ENCODE data around the gene VPS26A. TPM values are rescaled to one million over a fixed set of nuclear protein-coding genes. Genes with fewer than 3 reads are reported as not detected.
A peak's percentile ranks its signal among the peaks of the same experiment; 100 is the strongest.

The VPS26A gene
- polyA plus RNA-seq, 3 donors, result 10.1 to 58.3 (median 42.1) TPM

DNA sequence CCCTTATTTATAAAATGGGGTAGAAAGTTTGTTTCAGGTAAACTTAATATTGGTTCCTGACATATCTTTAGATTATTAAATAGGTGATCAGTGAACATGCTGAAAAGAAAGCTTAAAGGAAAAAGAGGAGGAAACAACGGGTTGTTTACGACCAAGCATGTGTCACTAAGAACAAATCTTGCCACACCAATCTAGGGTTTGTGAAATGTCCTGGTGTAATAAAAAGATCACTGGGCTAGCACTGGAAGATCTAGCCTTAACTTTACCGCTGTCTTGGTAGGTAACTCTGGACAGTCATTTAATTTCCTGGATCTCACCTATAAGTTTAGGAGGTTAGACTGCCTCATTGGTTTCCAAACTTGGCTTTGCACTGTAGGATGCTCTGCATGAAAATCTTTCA lies 19.0 kb downstream of the VPS26A start:
- Mint-ChIP-seq H3K4me1 (peaks cover 10% of the 10 kb centered on the region), H3K4me3 (no peak overlapping the region), H3K27ac (peak overlapping the region in 2 of 7 donors; percentile 13 to 15), H3K9me3 (no peaks in the 10 kb centered on the region), H3K36me3 (peaks cover 12 to 21% of the 10 kb centered on the region in 2 donors), H3K27me3 (ENCODE audit: low read depth in 3 of 3) (peaks cover 0 to 1% (median 0%) of the 10 kb centered on the region in 3 donors)
- TF ChIP-seq CTCF (IDR thresholded peaks at IDR 0.05), result no peak
- no peak overlapping the region for H3K4me3 ChIP-seq (replicated peaks in 1 of 3; ENCODE audit: low read depth in 2 of 3, low read length in 3 of 3)
- H3K9ac ChIP-seq (ENCODE audit: insufficient read depth, low read length, poor library complexity, severe bottlenecking), result no peak overlapping the region
- DNase-seq, result no peak
- H3K27me3 ChIP-seq (ENCODE audit: control insufficient read depth in 2 of 2, insufficient read depth in 2 of 2, low read length in 2 of 2), result no peaks in the 10 kb centered on the region
- H3K36me3 ChIP-seq (replicated peaks in 1 of 2; ENCODE audit: control insufficient read depth in 1 of 2, insufficient read depth in 2 of 2, low read length in 2 of 2), result peaks cover 5 to 40% of the 10 kb centered on the region in 2 donors
- peak overlapping the region in 1 of 2 donors; percentile 4 for H3K27ac ChIP-seq (ENCODE audit: low read depth in 1 of 2, low read length in 2 of 2)
- H3K79me2 ChIP-seq (ENCODE audit: insufficient read depth, low read length), result peaks cover 97% of the 10 kb centered on the region
- intact Hi-C loops (cut with micrococcal nuclease), result no loop called here
- no peak overlapping the region for H3K4me2 ChIP-seq (replicated peaks; ENCODE audit: extremely low read depth, low read length, poor library complexity, severe bottlenecking)
- H4K20me1 ChIP-seq (ENCODE audit: insufficient read depth, low read length), result peaks cover 97% of the 10 kb centered on the region
- WGBS (ENCODE audit: insufficient coverage), result no CpG with 5 or more reads among the region's 3 CpGs
- peaks cover 2 to 8% of the 10 kb centered on the region in 2 donors for H3K4me1 ChIP-seq (ENCODE audit: control insufficient read depth in 1 of 2, insufficient read depth in 2 of 2, low read length in 2 of 2)
- H3K9me3 ChIP-seq (replicated peaks in 1 of 2; ENCODE audit: control insufficient read depth in 1 of 2, insufficient read depth in 1 of 2, low read length in 2 of 2), result no peaks in the 10 kb centered on the region
- no peak overlapping the region for H2AFZ ChIP-seq (ENCODE audit: insufficient read depth, low read depth, low read length, poor library complexity, severe bottlenecking)

- Histone ChIP-seq H4K20me1 (ENCODE audit: insufficient read depth, low read length) (peaks cover 97% of the 10 kb centered on the region), H3K9me3 (replicated peaks in 1 of 2; ENCODE audit: control insufficient read depth in 1 of 2, insufficient read depth in 1 of 2, low read length in 2 of 2) (no peaks in the 10 kb centered on the region), H3K4me3 (replicated peaks in 1 of 3; ENCODE audit: low read depth in 2 of 3, low read length in 3 of 3) (no peak overlapping the region), H2AFZ (ENCODE audit: insufficient read depth, low read depth, low read length, poor library complexity, severe bottlenecking) (no peak overlapping the region), H3K27me3 (ENCODE audit: control insufficient read depth in 2 of 2, insufficient read depth in 2 of 2, low read length in 2 of 2) (no peaks in the 10 kb centered on the region), H3K79me2 (ENCODE audit: insufficient read depth, low read length) (peaks cover 100% of the 10 kb centered on the region), H3K27ac (ENCODE audit: low read depth in 1 of 2, low read length in 2 of 2) (no peak overlapping the region), H3K4me1 (ENCODE audit: control insufficient read depth in 1 of 2, insufficient read depth in 2 of 2, low read length in 2 of 2) (peaks cover 2 to 8% of the 10 kb centered on the region in 2 donors), H3K4me2 (replicated peaks; ENCODE audit: extremely low read depth, low read length, poor library complexity, severe bottlenecking) (no peak overlapping the region), H3K9ac (ENCODE audit: insufficient read depth, low read length, poor library complexity, severe bottlenecking) (no peak overlapping the region), H3K36me3 (replicated peaks in 1 of 2; ENCODE audit: control insufficient read depth in 1 of 2, insufficient read depth in 2 of 2, low read length in 2 of 2) (peaks cover 3 to 40% of the 10 kb centered on the region in 2 donors)
- intact Hi-C loops (cut with micrococcal nuclease), result no loop called here
- H3K4me1 Mint-ChIP-seq, result peaks cover 10% of the 10 kb centered on the region
- TF ChIP-seq CTCF (IDR thresholded peaks at IDR 0.05), result no peak
- no CpG with 5 or more reads among the region's 1 CpG for WGBS (ENCODE audit: insufficient coverage)
- H3K27ac Mint-ChIP-seq, result no peak overlapping the region
- H3K36me3 Mint-ChIP-seq, result peaks cover 16 to 26% of the 10 kb centered on the region in 2 donors
- H3K4me3 Mint-ChIP-seq, result no peak overlapping the region
- H3K27me3 Mint-ChIP-seq (ENCODE audit: low read depth in 3 of 3), result no peaks in the 10 kb centered on the region
- no peaks in the 10 kb centered on the region for H3K9me3 Mint-ChIP-seq
- DNase-seq, result no peak
Observed at GRCh38 chr10:69145329-69145728, 21.4 kb downstream of the VPS26A start.
